Uterus (tissue), 2 donors: ENCODE results near the gene PRDM11.

ENCODE experiments used
- CTCF ChIP-seq, 4 experiments: fragments of 200-600 bp in 2 of 4; fragments of 450-650 bp in 2 of 4; sonication (generic) in 2 of 4; IDR thresholded peaks; one replicate each; pipeline ENCODE4 v1.5.1; 2016 to 2019; ENCODE audit warnings: antibody characterized with exemption in 4 of 4, mild to moderate bottlenecking in 2 of 4, moderate library complexity in 1 of 4
- POLR2A ChIP-seq, 2 donors: fragments of 450-650 bp; IDR thresholded peaks; one replicate each; pipeline ENCODE4 v1.6.1; 2016; ENCODE audit warnings: antibody characterized with exemption in 2 of 2, mild to moderate bottlenecking in 1 of 2, moderate library complexity in 1 of 2

- TF ChIP-seq CTCF (IDR thresholded peaks at IDR 0.05) (no peak), POLR2A (IDR thresholded peaks at IDR 0.05) (no peak)
Observed at GRCh38 chr11:45245218-45246045, 99.0 kb downstream of the PRDM11 start.
